ENCODE measurements around the gene BEND5. TPM values are rescaled to one million over a fixed set of nuclear protein-coding genes. Genes with fewer than 3 reads are reported as not detected.

The BEND5 gene
- total and polyA plus RNA-seq, 12 donors: 1.2 to 9.1 (median 4.3) TPM

GRCh38 chr1:48688102-48688760, 88.5 kb downstream of the BEND5 start:
- no peaks in the 10 kb centered on the region for H3K9me3 ChIP-seq
- H3K27ac ChIP-seq: no peak overlapping the region
- DNase-seq: no peak
- no peak for ATAC-seq
- peaks cover 0 to 32% (median 7%) of the 10 kb centered on the region in 7 donors for H3K27me3 ChIP-seq
- TF ChIP-seq CTCF (IDR thresholded peaks at IDR 0.05): no peak
- H3K4me1 ChIP-seq: no peaks in the 10 kb centered on the region
- WGBS, 2 donors: 47 to 51% methylated on average over 3 of the region's 3 CpGs
- H3K4me3 ChIP-seq: no peak overlapping the region
- intact Hi-C loops (cut with DNase I): loop anchor here in 2 of 10 donors (10.0 kb wide), 2 partner anchors 127 to 1657 kb away; no protein-coding TSS in a partner anchor
- no peaks in the 10 kb centered on the region for H3K36me3 ChIP-seq

- H3K4me3 ChIP-seq: no peak overlapping the region
- no peaks in the 10 kb centered on the region for H3K9me3 ChIP-seq
- DNase-seq (no peak), ATAC-seq (no peak)
- peaks cover 0 to 28% (median 0%) of the 10 kb centered on the region in 7 donors for H3K27me3 ChIP-seq
- no peak for TF ChIP-seq CTCF (IDR thresholded peaks at IDR 0.05)
- H3K36me3 ChIP-seq: no peaks in the 10 kb centered on the region
- H3K4me1 ChIP-seq: no peaks in the 10 kb centered on the region
- WGBS, 2 donors: 60 to 69% methylated on average over 13 of the region's 13 CpGs
- H3K27ac ChIP-seq: no peak overlapping the region
- intact Hi-C loops (cut with DNase I): loop anchor here in 2 of 10 donors (10.0 kb wide), 2 partner anchors 127 to 1657 kb away; no protein-coding TSS in a partner anchor
Observed at GRCh38 chr1:48687282-48688045, 89.2 kb downstream of the BEND5 start.

- no peak overlapping the region for H3K27ac ChIP-seq
- DNase-seq (no peak), ATAC-seq (no peak)
- H3K9me3 ChIP-seq: no peaks in the 10 kb centered on the region
- no peak overlapping the region for H3K4me3 ChIP-seq
- H3K4me1 ChIP-seq: no peaks in the 10 kb centered on the region
- WGBS, 2 donors: 87 to 89% methylated on average over 5 of the region's 5 CpGs
- H3K36me3 ChIP-seq: no peaks in the 10 kb centered on the region
- H3K27me3 ChIP-seq: peaks cover 0 to 20% (median 0%) of the 10 kb centered on the region in 7 donors
- intact Hi-C loops (cut with DNase I): loop anchor here in 2 of 10 donors (10.0 kb wide), 2 partner anchors 129 to 1659 kb away; no protein-coding TSS in a partner anchor
- no peak for TF ChIP-seq CTCF (IDR thresholded peaks at IDR 0.05)
Observed at GRCh38 chr1:48686159-48686558, 90.5 kb downstream of the BEND5 start.

GRCh38 chr1:48684381-48684780, 92.3 kb downstream of the BEND5 start:
- no peak overlapping the region for H3K27ac ChIP-seq

More at GRCh38 chr1:48684381-48684780, 92.3 kb downstream of the BEND5 start:
- no peak for TF ChIP-seq CTCF (IDR thresholded peaks at IDR 0.05)
- no peak for DNase-seq
- intact Hi-C loops (cut with DNase I): loop anchor here in 2 of 10 donors (10.0 kb wide), 2 partner anchors 130 to 1660 kb away; no protein-coding TSS in a partner anchor
- Histone ChIP-seq H3K27me3 (peaks cover 0 to 21% (median 0%) of the 10 kb centered on the region in 7 donors), H3K36me3 (no peaks in the 10 kb centered on the region), H3K4me3 (no peak overlapping the region), H3K9me3 (no peaks in the 10 kb centered on the region), H3K4me1 (no peaks in the 10 kb centered on the region)
- no peak for ATAC-seq
- WGBS, 2 donors: 91 to 92% methylated on average over 4 of the region's 4 CpGs

All from heart right ventricle (tissue), 16 donors.